Thyroid gland (tissue), 4 donors: Measurements from ENCODE around the gene DGKQ.

ENCODE experiments used
- POLR2A ChIP-seq, 2 donors: fragments of 450-650 bp; IDR thresholded peaks; one replicate each; pipeline ENCODE4 v1.6.1; 2017; ENCODE audit warnings: antibody characterized with exemption in 2 of 2, mild to moderate bottlenecking in 2 of 2, moderate library complexity in 1 of 2
- TF ChIP-seq, protein P1 (sequence below), 6 experiments: fragments of 200-600 bp in 3 of 6; fragments of 450-650 bp in 3 of 6; sonication (generic) in 3 of 6; IDR thresholded peaks; one replicate each; pipeline ENCODE4 v1.5.1; 2016 to 2019; ENCODE audit warnings: antibody characterized with exemption in 6 of 6, mild to moderate bottlenecking in 2 of 6, inconsistent platforms in 1 of 6, moderate library complexity in 1 of 6

DNA sequence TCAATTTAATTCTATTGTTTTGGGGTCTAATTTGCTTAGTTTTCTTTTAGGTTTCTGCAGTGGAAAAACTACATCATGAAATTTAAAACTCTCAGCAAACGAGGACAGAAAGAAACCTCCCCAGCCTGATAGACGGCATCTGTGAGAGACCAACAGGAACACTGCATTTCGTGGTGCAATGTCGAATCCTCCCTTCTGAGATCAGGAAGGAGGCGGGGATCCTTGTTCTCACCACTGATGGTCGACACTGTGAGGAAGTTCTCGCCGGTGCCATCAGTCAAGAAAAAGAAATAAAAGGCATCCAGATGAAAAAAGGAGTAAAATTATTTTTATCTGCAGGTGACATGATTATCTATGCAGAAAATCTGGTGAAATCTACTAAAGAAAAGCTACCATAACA is 57.8 kb downstream of the DGKQ start:
- no peak for TF ChIP-seq POLR2A (IDR thresholded peaks at IDR 0.05)
- TF ChIP-seq, protein P1, sequence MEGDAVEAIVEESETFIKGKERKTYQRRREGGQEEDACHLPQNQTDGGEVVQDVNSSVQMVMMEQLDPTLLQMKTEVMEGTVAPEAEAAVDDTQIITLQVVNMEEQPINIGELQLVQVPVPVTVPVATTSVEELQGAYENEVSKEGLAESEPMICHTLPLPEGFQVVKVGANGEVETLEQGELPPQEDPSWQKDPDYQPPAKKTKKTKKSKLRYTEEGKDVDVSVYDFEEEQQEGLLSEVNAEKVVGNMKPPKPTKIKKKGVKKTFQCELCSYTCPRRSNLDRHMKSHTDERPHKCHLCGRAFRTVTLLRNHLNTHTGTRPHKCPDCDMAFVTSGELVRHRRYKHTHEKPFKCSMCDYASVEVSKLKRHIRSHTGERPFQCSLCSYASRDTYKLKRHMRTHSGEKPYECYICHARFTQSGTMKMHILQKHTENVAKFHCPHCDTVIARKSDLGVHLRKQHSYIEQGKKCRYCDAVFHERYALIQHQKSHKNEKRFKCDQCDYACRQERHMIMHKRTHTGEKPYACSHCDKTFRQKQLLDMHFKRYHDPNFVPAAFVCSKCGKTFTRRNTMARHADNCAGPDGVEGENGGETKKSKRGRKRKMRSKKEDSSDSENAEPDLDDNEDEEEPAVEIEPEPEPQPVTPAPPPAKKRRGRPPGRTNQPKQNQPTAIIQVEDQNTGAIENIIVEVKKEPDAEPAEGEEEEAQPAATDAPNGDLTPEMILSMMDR (IDR thresholded peaks at IDR 0.05) = no peak
